ENCODE data around the gene F11R.

- TF ChIP-seq POLR2A (IDR thresholded peaks at IDR 0.05; ENCODE audit: low read depth, low read length) = no peak
- TF ChIP-seq CTCF (IDR thresholded peaks at IDR 0.05; ENCODE audit: extremely low read depth in 1 of 2, insufficient read depth in 1 of 2, low read depth in 1 of 2, low read length in 2 of 2) = no peak
- no peak for TF ChIP-seq POLR2AphosphoS5 (IDR thresholded peaks at IDR 0.05; ENCODE audit: insufficient read depth, low read depth, low read length)
- TF ChIP-seq GATA2 (IDR thresholded peaks at IDR 0.05; ENCODE audit: insufficient read depth, insufficient read length, low read depth, low read length) = no peak
- TF ChIP-seq EZH2 (IDR thresholded peaks at IDR 0.05; ENCODE audit: borderline replicate concordance, low read depth, low read length, severe bottlenecking) = no peak
- no peak for TF ChIP-seq JUN (IDR thresholded peaks at IDR 0.05; ENCODE audit: borderline replicate concordance, insufficient read depth, insufficient read length, low read depth)
Observed at GRCh38 chr1:161007369-161007768, 13.6 kb downstream of the F11R start.
